ENCODE data around the gene NKAIN4. TPM values are rescaled to one million over a fixed set of nuclear protein-coding genes. Genes with fewer than 3 reads are reported as not detected.

The NKAIN4 gene
- total and polyA plus RNA-seq, 2 experiments from 2014 or later: 13.5 to 21.0 TPM

- no peaks in the 10 kb centered on the region for H3K27me3 ChIP-seq
- H3K4me2 ChIP-seq: no peak overlapping the region
- no peak overlapping the region for H2AFZ ChIP-seq
- no peaks in the 10 kb centered on the region for H3K9me3 ChIP-seq (ENCODE audit: low read depth)
- 77% methylated on average over 11 of the region's 11 CpGs for WGBS (ENCODE audit: low lambda C conversion rate, missing lambda C conversion rate)
- H4K20me1 ChIP-seq (ENCODE audit: insufficient read depth, poor library complexity, severe bottlenecking): peaks cover 96% of the 10 kb centered on the region
- H3K9me2 ChIP-seq (replicated peaks; ENCODE audit: insufficient read depth): no peaks in the 10 kb centered on the region
- no peak overlapping the region for H3K4me3 ChIP-seq
- TF ChIP-seq EZH2phosphoT487 (IDR thresholded peaks at IDR 0.05; ENCODE audit: low read depth, severe bottlenecking, unreplicated experiment): no peak
- TF ChIP-seq, protein P1, sequence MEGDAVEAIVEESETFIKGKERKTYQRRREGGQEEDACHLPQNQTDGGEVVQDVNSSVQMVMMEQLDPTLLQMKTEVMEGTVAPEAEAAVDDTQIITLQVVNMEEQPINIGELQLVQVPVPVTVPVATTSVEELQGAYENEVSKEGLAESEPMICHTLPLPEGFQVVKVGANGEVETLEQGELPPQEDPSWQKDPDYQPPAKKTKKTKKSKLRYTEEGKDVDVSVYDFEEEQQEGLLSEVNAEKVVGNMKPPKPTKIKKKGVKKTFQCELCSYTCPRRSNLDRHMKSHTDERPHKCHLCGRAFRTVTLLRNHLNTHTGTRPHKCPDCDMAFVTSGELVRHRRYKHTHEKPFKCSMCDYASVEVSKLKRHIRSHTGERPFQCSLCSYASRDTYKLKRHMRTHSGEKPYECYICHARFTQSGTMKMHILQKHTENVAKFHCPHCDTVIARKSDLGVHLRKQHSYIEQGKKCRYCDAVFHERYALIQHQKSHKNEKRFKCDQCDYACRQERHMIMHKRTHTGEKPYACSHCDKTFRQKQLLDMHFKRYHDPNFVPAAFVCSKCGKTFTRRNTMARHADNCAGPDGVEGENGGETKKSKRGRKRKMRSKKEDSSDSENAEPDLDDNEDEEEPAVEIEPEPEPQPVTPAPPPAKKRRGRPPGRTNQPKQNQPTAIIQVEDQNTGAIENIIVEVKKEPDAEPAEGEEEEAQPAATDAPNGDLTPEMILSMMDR (IDR thresholded peaks at IDR 0.05; ENCODE audit: poor library complexity): no peak
- no peak for TF ChIP-seq EZH2 (IDR thresholded peaks at IDR 0.05; ENCODE audit: borderline replicate concordance)
- peaks cover 89% of the 10 kb centered on the region for H3K79me2 ChIP-seq
- no peaks in the 10 kb centered on the region for H3K36me3 ChIP-seq (replicated peaks; ENCODE audit: insufficient read depth, low read depth)
- no peak for DNase-seq (ENCODE audit: low spot score)
- H3K4me1 ChIP-seq (ENCODE audit: insufficient read depth): peaks cover 11% of the 10 kb centered on the region
- no peak overlapping the region for H3K27ac ChIP-seq
These were observed 47.4 kb downstream of the NKAIN4 start for GRCh38 chr20:63206878-63207277.

GRCh38 chr20:63205896-63206295 is 48.4 kb downstream of the NKAIN4 start:
- H3K36me3 ChIP-seq (replicated peaks; ENCODE audit: insufficient read depth, low read depth): no peaks in the 10 kb centered on the region
- H3K27ac ChIP-seq: no peak overlapping the region

GRCh38 chr20:63204362-63204761 is 49.9 kb downstream of the NKAIN4 start:
- no peak overlapping the region for H2AFZ ChIP-seq
- no peak for DNase-seq (ENCODE audit: low spot score)
- no peak overlapping the region for H3K4me2 ChIP-seq
- TF ChIP-seq EZH2 (IDR thresholded peaks at IDR 0.05; ENCODE audit: borderline replicate concordance): no peak
- no peak for TF ChIP-seq EZH2phosphoT487 (IDR thresholded peaks at IDR 0.05; ENCODE audit: low read depth, severe bottlenecking, unreplicated experiment)
- TF ChIP-seq, protein P1 (IDR thresholded peaks at IDR 0.05; ENCODE audit: poor library complexity): no peak
- WGBS (ENCODE audit: low lambda C conversion rate, missing lambda C conversion rate): 97% methylated on average over 5 of the region's 5 CpGs
- no peak overlapping the region for H3K4me3 ChIP-seq
- peaks cover 6% of the 10 kb centered on the region for H3K4me1 ChIP-seq (ENCODE audit: insufficient read depth)
- no peaks in the 10 kb centered on the region for H3K27me3 ChIP-seq
- H3K36me3 ChIP-seq (replicated peaks; ENCODE audit: insufficient read depth, low read depth): no peaks in the 10 kb centered on the region
- no peak overlapping the region for H3K27ac ChIP-seq
- peaks cover 89% of the 10 kb centered on the region for H3K79me2 ChIP-seq
- H3K9me2 ChIP-seq (replicated peaks; ENCODE audit: insufficient read depth): no peaks in the 10 kb centered on the region
- H3K9me3 ChIP-seq (ENCODE audit: low read depth): no peaks in the 10 kb centered on the region
- H4K20me1 ChIP-seq (ENCODE audit: insufficient read depth, poor library complexity, severe bottlenecking): peaks cover 96% of the 10 kb centered on the region

More at GRCh38 chr20:63205896-63206295, 48.4 kb downstream of the NKAIN4 start:
- Histone ChIP-seq H3K9me3 (ENCODE audit: low read depth) (no peaks in the 10 kb centered on the region), H3K27me3 (no peaks in the 10 kb centered on the region), H3K4me1 (ENCODE audit: insufficient read depth) (peaks cover 3% of the 10 kb centered on the region), H2AFZ (no peak overlapping the region), H3K4me3 (no peak overlapping the region), H3K9me2 (replicated peaks; ENCODE audit: insufficient read depth) (no peaks in the 10 kb centered on the region), H3K4me2 (no peak overlapping the region), H4K20me1 (ENCODE audit: insufficient read depth, poor library complexity, severe bottlenecking) (peaks cover 96% of the 10 kb centered on the region), H3K79me2 (peaks cover 89% of the 10 kb centered on the region)
- WGBS (ENCODE audit: low lambda C conversion rate, missing lambda C conversion rate): 85% methylated on average over 10 of the region's 10 CpGs
- DNase-seq (ENCODE audit: low spot score): no peak
- TF ChIP-seq, protein P1 (IDR thresholded peaks at IDR 0.05; ENCODE audit: poor library complexity): no peak
- TF ChIP-seq EZH2phosphoT487 (IDR thresholded peaks at IDR 0.05; ENCODE audit: low read depth, severe bottlenecking, unreplicated experiment) (no peak), EZH2 (IDR thresholded peaks at IDR 0.05; ENCODE audit: borderline replicate concordance) (no peak)
